Prostate gland (tissue), 2 donors: ENCODE measurements around the gene TNFAIP8. TPM values are rescaled to one million over a fixed set of nuclear protein-coding genes. Genes with fewer than 3 reads are reported as not detected.

Experiments used
- DNase-seq: peaks from one replicate; pipeline ENCODE4 v3.0.0-alpha.2; 2019; ENCODE audit warnings: low spot score
- H3K27ac ChIP-seq, 2 donors: fragments of 200-600 bp; sonication (generic); 2 replicates each; pipeline ENCODE4 v1.5.1; 2017 to 2019
- H3K27me3 ChIP-seq: fragments of 200-600 bp; sonication (generic); replicated peaks from 2 replicates; pipeline ENCODE4 v1.5.1; 2019; ENCODE audit not compliant: insufficient read depth
- H3K36me3 ChIP-seq, 2 donors: fragments of 200-600 bp; sonication (generic); 1 replicate in 1 of 2; 2 replicates in 1 of 2; pipeline versions ENCODE4 v1.5.1 to v1.8.1; 2017 to 2019
- H3K4me1 ChIP-seq: fragments of 200-600 bp; sonication (generic); replicated peaks from 2 replicates; pipeline ENCODE4 v1.5.1; 2019
- H3K4me3 ChIP-seq, 2 donors: fragments of 200-600 bp; sonication (generic); 2 replicates each; pipeline ENCODE4 v1.5.1; 2017 to 2019
- H3K9me3 ChIP-seq: fragments of 200-600 bp; sonication (generic); 2 replicates; pipeline ENCODE4 v1.5.1; 2017
- CTCF ChIP-seq, 4 experiments: fragments of 200-600 bp in 2 of 4; fragments of 450-650 bp in 2 of 4; sonication (generic) in 2 of 4; IDR thresholded peaks; 1 replicate in 3 of 4; 2 replicates in 1 of 4; pipeline ENCODE4 v1.5.1; 2016 to 2019; ENCODE audit warnings: antibody characterized with exemption in 4 of 4, mild to moderate bottlenecking in 2 of 4, moderate library complexity in 2 of 4
- POLR2A ChIP-seq: fragments of 450-650 bp; IDR thresholded peaks from one replicate; pipeline ENCODE4 v1.6.1; 2016; ENCODE audit warnings: antibody characterized with exemption, mild to moderate bottlenecking
- POLR2AphosphoS5 ChIP-seq: sonication (generic); formaldehyde crosslinking; IDR thresholded peaks from one replicate; pipeline ENCODE4 v1.6.1; 2017; ENCODE audit warnings: antibody characterized with exemption
- WGBS: methylation state at CpG from one replicate; pipeline ENCODE4 v1.1.5; 2018; 5-methylcytosine and 5-hydroxymethylcytosine counted together
- intact Hi-C: fragments of 100-400 bp; cut with DNase I; formaldehyde crosslinking; loops from one replicate; pipeline ENCODE4 v1.14.2; 2022
- total RNA-seq, 2 donors: library from RNA; depleted of rRNA; stranded (reverse); fragments of >200 nt; gene quantifications; one replicate each; pipeline ENCODE4 v1.1.0, GENCODE V29; 2016

Gene TNFAIP8
- total RNA-seq, 2 donors from 2014 or later = 21.6 to 40.0 TPM

- WGBS = 96% methylated on average over 3 of the region's 3 CpGs
- intact Hi-C loops = no loop called here
These were observed 38.9 kb upstream of the TNFAIP8 start for GRCh38 chr5:119316906-119317305.

GRCh38 chr5:119318256-119318894 is 37.4 kb upstream of the TNFAIP8 start:
- Histone ChIP-seq H3K4me1 (peaks cover 4% of the 10 kb centered on the region), H3K9me3 (no peaks in the 10 kb centered on the region), H3K27me3 (no peaks in the 10 kb centered on the region), H3K4me3 (no peak overlapping the region), H3K27ac (no peak overlapping the region), H3K36me3 (no peaks in the 10 kb centered on the region)
- WGBS = 84% methylated on average over 7 of the region's 7 CpGs
- DNase-seq = no peak
- TF ChIP-seq POLR2AphosphoS5 (no peak), POLR2A (no peak), CTCF (IDR thresholded peaks at IDR 0.05) (no peak)
- intact Hi-C loops = no loop called here

More at GRCh38 chr5:119316906-119317305, 38.9 kb upstream of the TNFAIP8 start:
- Histone ChIP-seq H3K4me3 (no peak overlapping the region), H3K9me3 (no peaks in the 10 kb centered on the region), H3K27me3 (no peaks in the 10 kb centered on the region), H3K27ac (no peak overlapping the region), H3K36me3 (no peaks in the 10 kb centered on the region), H3K4me1 (no peaks in the 10 kb centered on the region)
- TF ChIP-seq CTCF (IDR thresholded peaks at IDR 0.05) = no peak
- TF ChIP-seq POLR2AphosphoS5 = no peak
- TF ChIP-seq POLR2A = no peak
- DNase-seq = no peak

GRCh38 chr5:119319401-119319800 is 36.4 kb upstream of the TNFAIP8 start:
- intact Hi-C loops = no loop called here
- H3K9me3 ChIP-seq = no peaks in the 10 kb centered on the region
- no peak for TF ChIP-seq CTCF (IDR thresholded peaks at IDR 0.05)
- TF ChIP-seq POLR2A = no peak
- no peak for TF ChIP-seq POLR2AphosphoS5

GRCh38 chr5:119319890-119320289 is 35.9 kb upstream of the TNFAIP8 start:
- no peaks in the 10 kb centered on the region for H3K36me3 ChIP-seq
- no peak for TF ChIP-seq POLR2AphosphoS5
- TF ChIP-seq POLR2A = no peak
- no peak for TF ChIP-seq CTCF (IDR thresholded peaks at IDR 0.05)
- WGBS = 93% methylated on average over 5 of the region's 5 CpGs
- no peak for DNase-seq
- H3K4me1 ChIP-seq = peaks cover 4% of the 10 kb centered on the region
- no peaks in the 10 kb centered on the region for H3K27me3 ChIP-seq
- no peak overlapping the region for H3K27ac ChIP-seq
- no peaks in the 10 kb centered on the region for H3K9me3 ChIP-seq
- no peak overlapping the region for H3K4me3 ChIP-seq
- intact Hi-C loops = no loop called here

More at GRCh38 chr5:119319401-119319800, 36.4 kb upstream of the TNFAIP8 start:
- peaks cover 4% of the 10 kb centered on the region for H3K4me1 ChIP-seq
- no peak overlapping the region for H3K4me3 ChIP-seq
- 90% methylated on average over 5 of the region's 5 CpGs for WGBS
- H3K27ac ChIP-seq = no peak overlapping the region
- H3K27me3 ChIP-seq = no peaks in the 10 kb centered on the region
- no peaks in the 10 kb centered on the region for H3K36me3 ChIP-seq
- no peak for DNase-seq

- Histone ChIP-seq H3K4me3 (no peak overlapping the region), H3K36me3 (no peaks in the 10 kb centered on the region), H3K27me3 (no peaks in the 10 kb centered on the region), H3K4me1 (peaks cover 4% of the 10 kb centered on the region), H3K27ac (peak overlapping the region in 1 of 2 donors; percentile 51), H3K9me3 (no peaks in the 10 kb centered on the region)
- DNase-seq = no peak
- no peak for TF ChIP-seq CTCF (IDR thresholded peaks at IDR 0.05)
- WGBS = 92% methylated on average over 6 of the region's 6 CpGs
- intact Hi-C loops = no loop called here
These were observed 34.1 kb upstream of the TNFAIP8 start for GRCh38 chr5:119321569-119322311.
